ENCODE results near the gene RHOC. TPM values are rescaled to one million over a fixed set of nuclear protein-coding genes. Genes with fewer than 3 reads are reported as not detected.

RHOC gene
- total RNA-seq, 1 experiment from 2014 or later = 154 TPM

DNA sequence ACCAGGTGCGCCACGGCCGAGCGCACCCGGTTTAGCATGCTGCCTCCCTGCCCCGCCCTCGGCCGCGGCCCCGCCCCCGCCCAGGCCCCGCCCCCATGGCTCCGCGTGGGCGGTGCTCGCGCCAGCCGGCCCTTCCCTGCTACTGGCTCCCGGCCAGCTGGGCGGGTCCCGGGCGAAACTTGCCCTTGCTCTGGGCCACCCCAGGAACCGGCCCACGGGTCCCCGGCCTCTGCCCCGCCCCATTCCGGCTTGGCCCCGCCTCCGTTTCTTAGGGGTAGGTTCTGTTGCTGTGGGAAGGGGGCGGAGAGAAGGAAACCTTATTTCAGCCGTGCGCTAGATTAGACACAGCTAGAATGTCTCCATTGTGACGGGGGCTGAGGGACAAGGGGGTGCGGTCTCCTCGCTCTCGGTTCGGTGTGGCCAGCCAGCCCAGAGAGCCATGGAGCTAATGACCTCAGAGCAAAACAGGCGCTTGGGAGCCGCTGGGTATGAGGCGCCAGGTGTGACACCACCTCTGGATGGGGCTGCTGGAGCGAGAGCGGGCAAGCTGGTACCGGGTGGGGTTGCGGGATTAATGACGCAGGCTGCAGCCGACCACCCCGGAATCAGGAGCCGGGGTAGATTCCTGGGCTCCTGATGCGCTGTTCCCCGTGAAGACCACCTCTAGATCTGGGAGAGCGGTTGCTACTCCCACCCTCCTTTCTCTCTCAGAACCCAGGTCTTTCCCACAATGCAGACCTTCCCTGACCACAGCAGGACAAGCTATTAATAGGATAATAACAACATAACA is 8.5 kb upstream of the RHOC start, which contains the start of gene PPM1J:
PPM1J (minus strand) TSS at position 69 of the 790 bp plus-strand sequence; CDS start at position 38, 31 bp downstream.
- no TSS peak for BruUV-seq (replicated peaks)
- Histone ChIP-seq H3K36me3 (ENCODE audit: control insufficient read depth in 1 of 2, insufficient read depth in 2 of 2, low read length in 2 of 2) (no peaks in the 10 kb centered on the region), H3K9me2 (ENCODE audit: insufficient read depth) (no peaks in the 10 kb centered on the region), H3K9me3 (ENCODE audit: control insufficient read depth in 1 of 2, insufficient read depth in 1 of 2, low read depth in 1 of 2, low read length in 2 of 2) (no peaks in the 10 kb centered on the region), H3K4me2 (ENCODE audit: low read length) (peak within 1 kb of the TSS; percentile 99), H3K9ac (ENCODE audit: low read length) (peak within 1 kb of the TSS; percentile 72), H3K4me1 (ENCODE audit: control insufficient read depth in 1 of 2, insufficient read depth in 2 of 2, low read length in 2 of 2) (peaks cover 18 to 39% of the 10 kb centered on the region in 2 experiments), H4K20me1 (ENCODE audit: insufficient read depth) (no peaks in the 10 kb centered on the region), H3K27ac (ENCODE audit: low read depth, low read length) (peak within 1 kb of the TSS; percentile 34; the same call in 1 of the 2 replicates), H2AFZ (ENCODE audit: low read depth, low read length, poor library complexity, severe bottlenecking) (peak within 1 kb of the TSS; percentile 91), H3K4me3 (replicated peaks in 1 of 2; ENCODE audit: low read depth in 1 of 2, low read length in 2 of 2) (peak within 1 kb of the TSS; percentile 58 to 75), H3K79me2 (ENCODE audit: insufficient read depth, low read length) (no peaks in the 10 kb centered on the region), H3K27me3 (ENCODE audit: insufficient read depth, low read length) (no peaks in the 10 kb centered on the region)
- ChIA-PET RAD21 (ENCODE audit: low non-redundant PET in 1 of 2, low total read pairs in 2 of 2, uncharacterized antibody in 2 of 2, unreplicated experiment in 2 of 2) (interaction anchor here (0.7 to 3.3 kb wide), 7 partner anchors 41 to 346 kb away, joined by 3 to 16 read pairs (median 4); partner anchors contain the start of gene MOV10 (in 1 of the 2)), CTCF (interaction anchor here (0.6 to 4.3 kb wide), 21 partner anchors 8 to 1351 kb away, joined by 3 to 114 read pairs (median 3); partner anchors contain the start of genes LRIG2 and RHOC), POLR2A (interaction anchor here (0.9 to 3.5 kb wide), 6 partner anchors 11 to 357 kb away, joined by 3 to 16 read pairs (median 6); partner anchors contain the start of genes LRIG2 and SLC16A1)
- DNase-seq (ENCODE audit: low read depth, low spot score) = peak; percentile 89
- TF ChIP-seq EGR1 (IDR thresholded peaks at IDR 0.05; ENCODE audit: low read depth) = peak; percentile 85
- no peak for TF ChIP-seq POLR2AphosphoS5 (IDR thresholded peaks at IDR 0.05; ENCODE audit: low read depth, low read length)
- TF ChIP-seq JUND (IDR thresholded peaks at IDR 0.05) = no peak
- TF ChIP-seq CTCF (IDR thresholded peaks at IDR 0.05 in 2 of 3, conservative IDR thresholded peaks at IDR 0.05 in 1 of 3; ENCODE audit: borderline replicate concordance in 1 of 3, insufficient read depth in 1 of 3, low read depth in 2 of 3, low read length in 2 of 3) = no peak
- TF ChIP-seq SP1 (IDR thresholded peaks at IDR 0.05; ENCODE audit: low read depth) = peak; percentile 28
- no peak for TF ChIP-seq EZH2 (IDR thresholded peaks at IDR 0.05)
- peak; percentile 82 for ATAC-seq
- intact Hi-C loops (cut with micrococcal nuclease) = loop anchor here (1.0 to 5.0 kb wide), 5 partner anchors 89 to 357 kb away; partner anchors contain the start of genes LRIG2 and SLC16A1

All from HCT116 (cell line).